H9 (cell line): ENCODE results near the gene KIRREL3. TPM values are rescaled to one million over a fixed set of nuclear protein-coding genes. Genes with fewer than 3 reads are reported as not detected.

ENCODE experiments used
- DNase-seq: peaks from one replicate; pipeline ENCODE4 v3.0.0-alpha.2; 2017
- H2AFZ ChIP-seq: one replicate; pipeline ENCODE4 v1.6.1; 2013; ENCODE audit warnings: mild to moderate bottlenecking, low read length, control low read depth, moderate library complexity
- H2AK5ac ChIP-seq: 2 replicates; pipeline ENCODE4 v1.6.1; 2013; ENCODE audit warnings: low read length, control low read depth, mixed read lengths; ENCODE audit not compliant: insufficient read length
- H2BK120ac ChIP-seq: one replicate; pipeline ENCODE4 v1.6.1; 2013; ENCODE audit warnings: low read depth, mild to moderate bottlenecking, low read length, control low read depth, inconsistent platforms; ENCODE audit not compliant: poor library complexity, severe bottlenecking
- H2BK12ac ChIP-seq: 2 replicates; pipeline ENCODE4 v1.6.1; 2013; ENCODE audit warnings: low read length, control low read depth, mixed read lengths, low read depth; ENCODE audit not compliant: insufficient read length
- H2BK15ac ChIP-seq: 2 replicates; pipeline ENCODE4 v1.6.1; 2013; ENCODE audit warnings: low read depth, low read length, control low read depth
- H2BK20ac ChIP-seq: one replicate; pipeline ENCODE4 v1.6.1; 2013; ENCODE audit warnings: low read depth, mild to moderate bottlenecking, low read length, control low read depth, inconsistent platforms; ENCODE audit not compliant: poor library complexity, severe bottlenecking
- H2BK5ac ChIP-seq: 2 replicates; pipeline ENCODE4 v1.6.1; 2013; ENCODE audit warnings: low read length, control low read depth, mixed read lengths; ENCODE audit not compliant: insufficient read length
- H3K14ac ChIP-seq: 2 replicates; pipeline ENCODE4 v1.6.1; 2013; ENCODE audit warnings: low read length, control low read depth; ENCODE audit not compliant: insufficient read depth
- H3K18ac ChIP-seq: 2 replicates; pipeline ENCODE4 v1.6.1; 2013; ENCODE audit warnings: low read depth, mild to moderate bottlenecking, mixed read lengths, low read length, control low read depth; ENCODE audit not compliant: insufficient read length
- H3K23ac ChIP-seq: 2 replicates; pipeline ENCODE4 v1.6.1; 2013; ENCODE audit warnings: low read length, control low read depth, mixed read lengths, low read depth; ENCODE audit not compliant: insufficient read length
- H3K23me2 ChIP-seq: 2 replicates; pipeline ENCODE4 v1.6.1; 2013; ENCODE audit warnings: low read depth, mild to moderate bottlenecking, mixed read lengths, low read length, control low read depth; ENCODE audit not compliant: insufficient read length, poor library complexity, severe bottlenecking
- H3K27ac ChIP-seq: 2 replicates; pipeline ENCODE4 v1.5.1; 2013; ENCODE audit warnings: low read length, control low read depth, mixed read lengths, low read depth; ENCODE audit not compliant: insufficient read length
- H3K27me3 ChIP-seq: 2 replicates; pipeline ENCODE4 v1.6.1; 2013; ENCODE audit warnings: low read length, control low read depth, inconsistent platforms; ENCODE audit not compliant: insufficient read depth
- H3K4ac ChIP-seq: 2 replicates; pipeline ENCODE4 v1.6.1; 2013; ENCODE audit warnings: low read depth, mild to moderate bottlenecking, control low read depth, inconsistent platforms, low read length, moderate library complexity
- H3K4me1 ChIP-seq: 2 replicates; pipeline ENCODE4 v1.6.1; 2013; ENCODE audit warnings: low read length, control low read depth, inconsistent platforms; ENCODE audit not compliant: insufficient read depth
- H3K4me2 ChIP-seq: 2 replicates; pipeline ENCODE4 v1.6.1; 2013; ENCODE audit warnings: low read length, control low read depth, mixed read lengths; ENCODE audit not compliant: insufficient read length, insufficient read depth
- H3K56ac ChIP-seq: 2 replicates; pipeline ENCODE4 v1.6.1; 2013; ENCODE audit warnings: low read depth, mild to moderate bottlenecking, mixed read lengths, low read length, control low read depth; ENCODE audit not compliant: insufficient read length
- H3K79me1 ChIP-seq: 2 replicates; pipeline ENCODE4 v1.6.1; 2013; ENCODE audit warnings: low read depth, mild to moderate bottlenecking, moderate library complexity, low read length, control low read depth, inconsistent platforms; ENCODE audit not compliant: insufficient read depth, poor library complexity, severe bottlenecking
- H3K79me2 ChIP-seq: 2 replicates; pipeline ENCODE4 v1.6.1; 2013; ENCODE audit warnings: low read length, control low read depth, inconsistent platforms; ENCODE audit not compliant: insufficient read depth
- H3K9ac ChIP-seq: 2 replicates; pipeline ENCODE4 v1.6.1; 2013; ENCODE audit warnings: low read length, control low read depth, mixed read lengths; ENCODE audit not compliant: insufficient read length; ENCODE audit errors: extremely low read depth
- H3K9me3 ChIP-seq: one replicate; pipeline ENCODE4 v1.6.1; 2013; ENCODE audit warnings: low read depth, low read length, inconsistent platforms; ENCODE audit not compliant: control insufficient read depth
- H3T11ph ChIP-seq: one replicate; pipeline ENCODE4 v1.6.1; 2013; ENCODE audit warnings: mild to moderate bottlenecking, low read length, control low read depth, inconsistent platforms
- H4K20me1 ChIP-seq: one replicate; pipeline ENCODE4 v1.6.1; 2013; ENCODE audit not compliant: control insufficient read depth, insufficient read length, insufficient read depth
- H4K5ac ChIP-seq: 2 replicates; pipeline ENCODE4 v1.6.1; 2013; ENCODE audit warnings: low read depth, mild to moderate bottlenecking, mixed read lengths, low read length, control low read depth; ENCODE audit not compliant: insufficient read length
- H4K8ac ChIP-seq: replicated peaks from 2 replicates; pipeline ENCODE4 v1.6.1; 2013; ENCODE audit warnings: low read length, control low read depth, mixed read lengths, low read depth; ENCODE audit not compliant: insufficient read length
- H4K91ac ChIP-seq: 2 replicates; pipeline ENCODE4 v1.6.1; 2013; ENCODE audit warnings: low read depth, mild to moderate bottlenecking, moderate library complexity, mixed read lengths, low read length, control low read depth; ENCODE audit not compliant: insufficient read length
- H3K27ac Mint-ChIP-seq, 3 experiments: 2 replicates in 2 of 3; 3 replicates in 1 of 3; pipeline ENCODE4 v1.8.0; 2020 to 2021; ENCODE audit warnings: mixed read lengths in 3 of 3, mild to moderate bottlenecking in 1 of 3, moderate library complexity in 1 of 3
- H3K27me3 Mint-ChIP-seq: 2 replicates; pipeline ENCODE4 v1.8.0; 2021; ENCODE audit warnings: low read depth, mild to moderate bottlenecking, moderate library complexity, mixed read lengths
- H3K36me3 Mint-ChIP-seq, 3 experiments: 2 replicates in 2 of 3; 3 replicates in 1 of 3; pipeline ENCODE4 v1.8.0; 2020 to 2021; ENCODE audit warnings: low read depth in 3 of 3, mixed read lengths in 3 of 3; ENCODE audit not compliant: insufficient read depth in 1 of 3
- H3K4me1 Mint-ChIP-seq, 2 experiments: 2 replicates each; pipeline ENCODE4 v1.8.0; 2020; ENCODE audit warnings: mixed read lengths in 2 of 2
- H3K4me3 Mint-ChIP-seq, 2 experiments: 2 replicates in 1 of 2; 3 replicates in 1 of 2; pipeline ENCODE4 v1.8.0; 2020 to 2021; ENCODE audit warnings: mild to moderate bottlenecking in 2 of 2, mixed read lengths in 2 of 2, moderate library complexity in 1 of 2
- H3K9me3 Mint-ChIP-seq, 2 experiments: 2 replicates in 1 of 2; 3 replicates in 1 of 2; pipeline ENCODE4 v1.8.0; 2020; ENCODE audit warnings: mild to moderate bottlenecking in 2 of 2, mixed read lengths in 2 of 2, moderate library complexity in 1 of 2
- WGBS: extraction: QIAGEN DNeasy Blood & Tissue Kit; methylation state at CpG from one replicate; pipeline ENCODE4 v1.1.7; 2013; ENCODE audit warnings: missing lambda C conversion rate, low lambda C conversion rate, mixed read lengths; ENCODE audit not compliant: insufficient read length; ENCODE audit errors: extremely low coverage; 5-methylcytosine and 5-hydroxymethylcytosine counted together
- total RNA-seq: library from RNA; stranded (reverse); gene quantifications from 2 replicates; pipeline ENCODE4 v1.2.1, GENCODE V29; 2021
- TF ChIP-seq, protein P1 (sequence below): fragments of 200-600 bp; sonication (generic); conservative IDR thresholded peaks from 3 replicates; pipeline ENCODE4 v1.8.0; 2021; ENCODE audit warnings: antibody characterized with exemption, mild to moderate bottlenecking

KIRREL3 gene
- total RNA-seq, 1 experiment from 2014 or later, result 0.17 TPM

DNA sequence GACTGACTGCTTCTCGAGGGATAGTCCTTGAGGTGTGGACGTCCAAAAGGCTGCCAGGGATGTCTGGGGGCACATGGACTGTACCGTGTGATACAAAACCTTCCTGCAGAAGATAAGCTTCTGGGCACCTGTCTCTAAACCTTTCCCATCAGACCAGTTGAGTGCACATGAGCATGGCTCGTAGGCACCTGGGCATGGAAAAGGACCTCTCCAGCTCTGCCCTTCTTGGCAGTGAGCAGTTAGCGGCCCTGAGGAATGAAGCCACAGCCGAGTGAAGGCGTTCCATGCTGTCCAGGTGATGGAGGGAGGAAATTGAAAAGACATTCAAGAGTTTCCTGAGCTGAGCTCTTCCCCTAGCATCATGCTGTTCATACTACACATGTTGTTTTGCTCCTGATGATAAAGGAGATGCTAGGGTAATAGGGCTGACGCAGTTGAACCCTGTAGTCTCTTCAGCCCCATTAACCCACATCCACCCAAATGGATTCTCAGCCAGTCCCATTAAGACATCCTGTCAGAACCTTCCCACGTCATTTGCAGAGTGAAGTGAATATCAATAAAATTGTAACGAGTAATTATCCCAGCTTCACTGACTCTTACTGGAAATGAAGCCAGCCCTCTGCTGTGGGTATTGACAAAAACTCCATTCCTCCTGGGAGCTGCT is 138.6 kb downstream of the KIRREL3 start:
- H3K4me3 Mint-ChIP-seq, result no peak overlapping the region
- Histone ChIP-seq H2BK20ac (no peak overlapping the region), H2AK5ac (no peak overlapping the region), H3T11ph (no peak overlapping the region), H3K4me1 (no peaks in the 10 kb centered on the region), H3K18ac (no peak overlapping the region), H3K23me2 (no peaks in the 10 kb centered on the region), H2BK12ac (no peak overlapping the region), H3K9ac (no peak overlapping the region), H3K4me2 (no peak overlapping the region), H3K27me3 (no peaks in the 10 kb centered on the region), H3K9me3 (no peaks in the 10 kb centered on the region), H3K79me1 (no peaks in the 10 kb centered on the region), H2BK120ac (no peak overlapping the region), H3K23ac (no peak overlapping the region), H3K56ac (no peak overlapping the region), H4K8ac (no peak overlapping the region), H4K5ac (no peak overlapping the region), H3K79me2 (no peaks in the 10 kb centered on the region), H4K91ac (no peak overlapping the region), H2BK15ac (no peak overlapping the region), H4K20me1 (no peaks in the 10 kb centered on the region), H3K14ac (no peak overlapping the region), H3K4ac (no peak overlapping the region), H2AFZ (no peak overlapping the region), H3K27ac (no peak overlapping the region), H2BK5ac (no peak overlapping the region)
- no peaks in the 10 kb centered on the region; a peak in 2 of 5 replicates for H3K9me3 Mint-ChIP-seq
- H3K27ac Mint-ChIP-seq, result no peak overlapping the region
- TF ChIP-seq, protein P1, sequence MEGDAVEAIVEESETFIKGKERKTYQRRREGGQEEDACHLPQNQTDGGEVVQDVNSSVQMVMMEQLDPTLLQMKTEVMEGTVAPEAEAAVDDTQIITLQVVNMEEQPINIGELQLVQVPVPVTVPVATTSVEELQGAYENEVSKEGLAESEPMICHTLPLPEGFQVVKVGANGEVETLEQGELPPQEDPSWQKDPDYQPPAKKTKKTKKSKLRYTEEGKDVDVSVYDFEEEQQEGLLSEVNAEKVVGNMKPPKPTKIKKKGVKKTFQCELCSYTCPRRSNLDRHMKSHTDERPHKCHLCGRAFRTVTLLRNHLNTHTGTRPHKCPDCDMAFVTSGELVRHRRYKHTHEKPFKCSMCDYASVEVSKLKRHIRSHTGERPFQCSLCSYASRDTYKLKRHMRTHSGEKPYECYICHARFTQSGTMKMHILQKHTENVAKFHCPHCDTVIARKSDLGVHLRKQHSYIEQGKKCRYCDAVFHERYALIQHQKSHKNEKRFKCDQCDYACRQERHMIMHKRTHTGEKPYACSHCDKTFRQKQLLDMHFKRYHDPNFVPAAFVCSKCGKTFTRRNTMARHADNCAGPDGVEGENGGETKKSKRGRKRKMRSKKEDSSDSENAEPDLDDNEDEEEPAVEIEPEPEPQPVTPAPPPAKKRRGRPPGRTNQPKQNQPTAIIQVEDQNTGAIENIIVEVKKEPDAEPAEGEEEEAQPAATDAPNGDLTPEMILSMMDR, result no peak
- no peak for DNase-seq
- H3K4me1 Mint-ChIP-seq, result peaks cover 3 to 13% of the 10 kb centered on the region in 2 experiments; a peak in 3 of 4 replicates
- peaks cover 6% of the 10 kb centered on the region for H3K27me3 Mint-ChIP-seq
- WGBS, result no CpG with 5 or more reads among the region's 10 CpGs
- H3K36me3 Mint-ChIP-seq, result no peaks in the 10 kb centered on the region; a peak in 1 of 7 replicates
